ENCODE results near the gene PDE4A.
A peak's percentile ranks its signal among the peaks of the same experiment; 100 is the strongest.
"Not testable (repeated sequence)": the region's sequence is repeated elsewhere in the genome, so short reads cannot be mapped to it uniquely, and the experiment has no call there.

PDE4A gene

GRCh38 chr19:10395003-10395402 is 25.3 kb upstream of the PDE4A start:
- H3K36me3 Mint-ChIP-seq (ENCODE audit: low read depth): peaks cover 33% of the 10 kb centered on the region

GRCh38 chr19:10395436-10395835 is 24.9 kb upstream of the PDE4A start:
- H3K9me3 Mint-ChIP-seq: no peaks in the 10 kb centered on the region
- no peaks in the 10 kb centered on the region for H3K27me3 Mint-ChIP-seq (ENCODE audit: low read depth)
- no peak overlapping the region for H3K4me3 Mint-ChIP-seq
- H3K4me1 Mint-ChIP-seq (ENCODE audit: low read depth): peaks cover 18% of the 10 kb centered on the region
- H3K36me3 Mint-ChIP-seq (ENCODE audit: low read depth): peaks cover 33% of the 10 kb centered on the region
- no peak overlapping the region for H3K27ac Mint-ChIP-seq

More at GRCh38 chr19:10395003-10395402, 25.3 kb upstream of the PDE4A start:
- Mint-ChIP-seq H3K4me1 (ENCODE audit: low read depth) (peaks cover 16% of the 10 kb centered on the region), H3K27ac (no peak overlapping the region), H3K9me3 (no peaks in the 10 kb centered on the region), H3K27me3 (ENCODE audit: low read depth) (no peaks in the 10 kb centered on the region), H3K4me3 (no peak overlapping the region)

DNA sequence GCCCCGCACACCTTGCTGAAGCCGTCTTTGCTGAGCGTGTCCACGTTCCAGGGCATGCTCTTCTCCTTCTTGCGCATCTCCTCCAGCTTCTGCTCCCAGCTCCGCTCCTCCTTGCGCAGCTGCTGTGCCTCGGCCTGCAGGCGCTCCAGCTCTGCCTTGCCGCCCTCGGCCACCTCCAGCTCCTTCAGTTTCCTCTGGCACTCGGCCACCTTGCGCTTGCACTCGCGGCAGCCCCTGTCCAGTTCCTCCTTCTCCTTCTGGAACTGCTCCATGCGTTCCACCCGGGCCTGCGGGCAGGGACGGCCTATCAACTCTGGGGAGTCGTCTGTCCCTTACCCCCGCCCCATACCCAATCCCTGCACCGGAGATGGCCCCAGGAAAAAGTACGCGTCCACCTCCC is 24.4 kb upstream of the PDE4A start:
- peaks cover 16% of the 10 kb centered on the region for H3K4me1 Mint-ChIP-seq (ENCODE audit: low read depth)
- H3K9me3 Mint-ChIP-seq: no peaks in the 10 kb centered on the region

DNA sequence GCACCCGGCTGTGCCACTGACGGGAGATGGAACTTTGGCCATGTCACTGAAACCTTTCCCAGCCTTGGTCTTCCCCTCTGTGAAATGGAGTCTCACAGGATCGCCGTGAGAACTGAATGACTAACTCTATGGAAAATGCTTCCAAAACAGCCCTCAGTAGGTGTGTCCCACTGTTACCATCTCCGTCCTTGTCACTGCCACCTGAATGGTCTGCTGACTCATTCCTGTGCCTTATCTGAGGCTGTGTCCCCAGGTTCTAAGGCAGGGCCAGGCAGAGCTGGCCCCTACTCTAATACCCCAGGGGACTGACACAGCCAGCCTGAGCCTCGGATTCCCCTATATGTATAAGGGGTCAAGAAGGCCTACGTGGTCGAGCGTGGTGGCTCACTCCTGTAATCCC is 21.5 kb upstream of the PDE4A start:
- H3K27me3 Mint-ChIP-seq (ENCODE audit: low read depth): no peaks in the 10 kb centered on the region
- H3K9me3 Mint-ChIP-seq: no peaks in the 10 kb centered on the region
- no peak overlapping the region for H3K4me3 Mint-ChIP-seq
- H3K27ac Mint-ChIP-seq: no peak overlapping the region
- peaks cover 32% of the 10 kb centered on the region for H3K36me3 Mint-ChIP-seq (ENCODE audit: low read depth)
- peaks cover 29% of the 10 kb centered on the region for H3K4me1 Mint-ChIP-seq (ENCODE audit: low read depth)

More for the DNA sequence above, 24.4 kb upstream of the PDE4A start:
- no peak overlapping the region for H3K4me3 Mint-ChIP-seq
- no peak overlapping the region for H3K27ac Mint-ChIP-seq
- H3K36me3 Mint-ChIP-seq (ENCODE audit: low read depth): peaks cover 29% of the 10 kb centered on the region
- no peaks in the 10 kb centered on the region for H3K27me3 Mint-ChIP-seq (ENCODE audit: low read depth)

- H3K27ac Mint-ChIP-seq; H3K9me3 Mint-ChIP-seq; H3K4me3 Mint-ChIP-seq; H3K27me3 Mint-ChIP-seq (ENCODE audit: low read depth): not testable (repeated sequence)
- Mint-ChIP-seq H3K4me1 (ENCODE audit: low read depth) (peaks cover 33% of the 10 kb centered on the region), H3K36me3 (ENCODE audit: low read depth) (peaks cover 31% of the 10 kb centered on the region)
Observed at GRCh38 chr19:10399340-10399739, 21.0 kb upstream of the PDE4A start.

DNA sequence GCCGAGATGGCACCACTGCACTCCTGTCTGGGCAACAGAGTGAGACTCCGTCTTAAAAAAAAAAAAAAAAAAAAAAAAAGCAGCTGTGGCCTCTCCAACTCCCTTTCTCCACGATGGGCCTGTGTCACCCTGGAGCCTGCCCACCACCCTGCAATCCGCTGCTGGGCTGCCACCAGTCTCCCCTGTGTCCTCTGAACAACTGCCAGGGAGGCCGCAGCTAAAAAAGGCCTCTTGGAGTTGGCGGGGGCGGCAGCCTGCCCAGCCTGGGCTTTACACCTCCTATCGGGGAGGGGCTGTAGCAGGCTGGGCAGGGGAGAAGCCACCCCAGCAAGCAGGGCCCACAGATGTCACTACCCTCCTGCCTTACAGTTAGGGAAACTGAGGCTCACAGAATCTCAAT is 20.5 kb upstream of the PDE4A start:
- Mint-ChIP-seq H3K4me3 (no peak overlapping the region), H3K9me3 (no peaks in the 10 kb centered on the region), H3K27ac (no peak overlapping the region), H3K36me3 (ENCODE audit: low read depth) (peaks cover 31% of the 10 kb centered on the region), H3K27me3 (ENCODE audit: low read depth) (no peaks in the 10 kb centered on the region), H3K4me1 (ENCODE audit: low read depth) (peaks cover 37% of the 10 kb centered on the region)

GRCh38 chr19:10402441-10403038 is 17.8 kb upstream of the PDE4A start:
- Mint-ChIP-seq H3K4me3 (peak overlapping the region; percentile 96), H3K36me3 (ENCODE audit: low read depth) (peaks cover 19% of the 10 kb centered on the region), H3K4me1 (ENCODE audit: low read depth) (peaks cover 55% of the 10 kb centered on the region), H3K27ac (peak overlapping the region; percentile 97), H3K9me3 (no peaks in the 10 kb centered on the region), H3K27me3 (ENCODE audit: low read depth) (no peaks in the 10 kb centered on the region)

GRCh38 chr19:10403137-10404021 is 17.0 kb upstream of the PDE4A start, which contains the start of gene CDC37:
CDC37 (minus strand) TSS chr19:10403542; CDS start chr19:10403479, 63 bp downstream.
- H3K27me3 Mint-ChIP-seq (ENCODE audit: low read depth): no peaks in the 10 kb centered on the region
- H3K9me3 Mint-ChIP-seq: no peaks in the 10 kb centered on the region
- H3K27ac Mint-ChIP-seq: peak within 1 kb of the TSS; percentile 97
- H3K4me3 Mint-ChIP-seq: peak within 1 kb of the TSS; percentile 96
- peaks cover 15% of the 10 kb centered on the region for H3K36me3 Mint-ChIP-seq (ENCODE audit: low read depth)
- peaks cover 58% of the 10 kb centered on the region for H3K4me1 Mint-ChIP-seq (ENCODE audit: low read depth)

DNA sequence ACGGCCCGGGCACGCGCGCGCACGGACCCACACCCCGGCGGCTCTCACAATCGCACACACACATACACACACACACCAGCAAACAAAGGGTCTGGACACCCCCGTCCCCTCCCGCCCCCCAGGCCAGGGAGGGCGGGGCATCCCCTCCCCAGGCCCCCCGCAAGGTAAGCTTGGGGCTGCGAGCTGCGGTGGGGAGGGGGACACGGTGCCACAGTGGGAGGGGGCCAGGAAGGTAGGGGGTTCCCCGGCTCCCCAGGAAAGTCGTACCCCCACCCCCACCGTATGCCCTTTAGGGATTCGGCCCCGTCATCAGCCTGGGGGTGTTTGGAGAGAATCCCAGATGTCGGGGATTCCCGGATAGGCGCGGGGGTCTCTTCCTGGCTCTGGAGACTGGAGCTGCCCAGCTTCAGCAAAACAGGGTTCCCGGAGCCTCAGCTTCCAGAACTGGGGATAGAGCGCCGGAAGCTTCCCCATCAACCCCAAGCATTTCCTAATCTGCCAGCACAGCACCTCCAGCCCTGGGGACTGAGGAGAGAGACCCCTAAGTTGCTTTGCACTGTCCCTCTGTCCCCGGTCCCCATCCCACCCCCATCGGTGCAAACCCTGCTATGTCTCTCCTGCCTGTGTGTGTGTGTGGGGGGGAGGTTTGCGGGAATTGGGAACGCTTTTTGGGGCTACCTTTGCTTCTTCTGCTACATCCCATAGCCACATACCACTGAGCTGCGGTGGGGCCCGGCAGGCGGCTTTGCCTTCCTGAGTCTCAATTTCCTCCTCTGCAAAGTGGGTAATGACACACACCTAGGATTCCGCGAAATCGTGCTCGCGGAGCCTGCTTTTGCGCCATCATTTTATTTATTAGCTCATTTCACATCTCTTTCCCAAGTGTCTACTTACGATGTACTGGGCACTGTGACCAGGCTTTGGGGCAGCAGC is 15.2 kb upstream of the PDE4A start:
- Mint-ChIP-seq H3K27ac (peak overlapping the region; percentile 97), H3K9me3 (no peaks in the 10 kb centered on the region), H3K4me1 (ENCODE audit: low read depth) (peaks cover 68% of the 10 kb centered on the region), H3K36me3 (ENCODE audit: low read depth) (peaks cover 11% of the 10 kb centered on the region), H3K4me3 (peak overlapping the region; percentile 96), H3K27me3 (ENCODE audit: low read depth) (no peaks in the 10 kb centered on the region)

DNA sequence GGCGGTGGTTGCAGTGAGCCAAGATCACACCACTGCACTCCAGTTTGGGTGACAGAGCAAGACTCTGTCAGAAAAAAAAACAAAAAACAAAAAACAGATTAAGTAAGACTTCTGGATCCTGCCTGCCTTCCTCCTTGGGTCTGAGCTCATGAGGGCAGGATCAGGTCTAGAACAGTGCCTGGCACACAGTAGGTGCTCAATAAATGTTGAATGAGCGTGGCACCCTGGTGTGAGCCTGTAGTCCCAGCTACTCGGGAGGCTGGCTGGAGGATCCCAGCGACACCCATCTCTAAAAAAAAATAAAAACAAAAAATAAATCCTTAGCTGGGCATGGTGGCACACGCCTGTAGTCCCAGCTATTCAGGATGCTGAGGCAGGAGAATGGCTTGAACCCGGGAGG is 14.1 kb upstream of the PDE4A start:
- peak overlapping the region; percentile 92 for H3K4me3 Mint-ChIP-seq
- H3K36me3 Mint-ChIP-seq (ENCODE audit: low read depth): peaks cover 11% of the 10 kb centered on the region
- H3K27me3 Mint-ChIP-seq (ENCODE audit: low read depth): no peaks in the 10 kb centered on the region

GRCh38 chr19:10407096-10407495 is 13.2 kb upstream of the PDE4A start:
- H3K36me3 Mint-ChIP-seq (ENCODE audit: low read depth): peaks cover 7% of the 10 kb centered on the region

More for the DNA sequence above, 14.1 kb upstream of the PDE4A start:
- peak overlapping the region; percentile 95 for H3K27ac Mint-ChIP-seq
- peaks cover 71% of the 10 kb centered on the region for H3K4me1 Mint-ChIP-seq (ENCODE audit: low read depth)
- H3K9me3 Mint-ChIP-seq: no peaks in the 10 kb centered on the region

GRCh38 chr19:10408511-10409283 is 11.6 kb upstream of the PDE4A start:
- peaks cover 2% of the 10 kb centered on the region for H3K36me3 Mint-ChIP-seq (ENCODE audit: low read depth)
- no peaks in the 10 kb centered on the region for H3K27me3 Mint-ChIP-seq (ENCODE audit: low read depth)
- H3K4me1 Mint-ChIP-seq (ENCODE audit: low read depth): peaks cover 76% of the 10 kb centered on the region
- peak overlapping the region; percentile 75 for H3K4me3 Mint-ChIP-seq
- H3K27ac Mint-ChIP-seq: peak overlapping the region; percentile 97
- no peaks in the 10 kb centered on the region for H3K9me3 Mint-ChIP-seq

More at GRCh38 chr19:10407096-10407495, 13.2 kb upstream of the PDE4A start:
- Mint-ChIP-seq H3K27me3 (ENCODE audit: low read depth) (no peaks in the 10 kb centered on the region), H3K4me3 (peak overlapping the region; percentile 92), H3K27ac (peak overlapping the region; percentile 95), H3K9me3 (no peaks in the 10 kb centered on the region), H3K4me1 (ENCODE audit: low read depth) (peaks cover 71% of the 10 kb centered on the region)

DNA sequence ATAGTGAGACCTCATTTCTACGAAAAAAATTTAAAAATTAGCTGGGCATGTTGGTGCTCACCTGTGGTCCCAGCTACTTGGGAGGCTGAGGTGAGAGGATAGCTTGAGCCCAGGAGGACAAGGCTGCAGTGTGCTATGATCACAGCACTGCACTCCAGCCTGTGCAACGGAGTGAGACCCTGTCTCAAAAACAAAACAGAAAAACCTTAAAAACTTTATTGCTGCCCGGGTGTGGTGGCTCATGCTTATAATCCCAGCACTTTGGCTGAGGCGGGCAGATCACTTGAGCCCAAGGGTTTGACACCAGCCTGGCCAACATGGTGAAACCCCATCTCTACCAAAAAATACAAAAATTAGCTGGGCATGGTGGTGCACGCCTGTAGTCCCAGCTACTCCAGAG is 9.1 kb upstream of the PDE4A start:
- peak overlapping the region; percentile 91 for H3K27ac Mint-ChIP-seq
- peaks cover 71% of the 10 kb centered on the region for H3K4me1 Mint-ChIP-seq (ENCODE audit: low read depth)
- not testable (repeated sequence) for H3K4me3 Mint-ChIP-seq; H3K27me3 Mint-ChIP-seq (ENCODE audit: low read depth); H3K36me3 Mint-ChIP-seq (ENCODE audit: low read depth); H3K9me3 Mint-ChIP-seq

Data from T-helper 1 cell treated with Interleukin-12 subunit alpha and Interleukin-12 subunit beta and Interleukin-4 antibody, amounts not matched to agents 30 μg/mL and 1 μg/mL, for 36 hours (primary cell).